Muscle layer of duodenum (tissue), 2 donors: ENCODE measurements around the gene MC3R.
"Not testable (repeated sequence)": the region's sequence is repeated elsewhere in the genome, so short reads cannot be mapped to it uniquely, and the experiment has no call there.

ENCODE experiments used
- H3K27ac ChIP-seq: one replicate; pipeline ENCODE4 v1.7.0; 2013; ENCODE audit warnings: mild to moderate bottlenecking, low read length
- H3K27me3 ChIP-seq: one replicate; pipeline ENCODE4 v1.7.0; 2013; ENCODE audit warnings: low read depth, mild to moderate bottlenecking, control low read depth, low read length
- H3K36me3 ChIP-seq, 2 donors: one replicate each; pipeline ENCODE4 v1.7.0; 2013; ENCODE audit warnings: low read length in 2 of 2, control low read depth in 1 of 2, mild to moderate bottlenecking in 1 of 2; ENCODE audit not compliant: insufficient read depth in 2 of 2, control insufficient read depth in 1 of 2
- H3K4me1 ChIP-seq, 2 donors: one replicate each; pipeline ENCODE4 v1.7.0; 2013; ENCODE audit warnings: low read length in 2 of 2, mild to moderate bottlenecking in 2 of 2, control low read depth in 1 of 2, moderate library complexity in 1 of 2; ENCODE audit not compliant: insufficient read depth in 2 of 2, control insufficient read depth in 1 of 2
- H3K4me3 ChIP-seq, 2 donors: one replicate each; pipeline ENCODE4 v1.7.0; 2013; ENCODE audit warnings: low read length in 2 of 2, low read depth in 1 of 2, mild to moderate bottlenecking in 1 of 2
- H3K9me3 ChIP-seq, 2 donors: one replicate each; pipeline ENCODE4 v1.7.0; 2013; ENCODE audit warnings: low read length in 2 of 2, control low read depth in 1 of 2, mild to moderate bottlenecking in 1 of 2; ENCODE audit not compliant: control insufficient read depth in 1 of 2
- donor health status: healthy.

The MC3R gene

GRCh38 chr20:56217829-56218228 lies 30.7 kb upstream of the MC3R start:
- H3K36me3 ChIP-seq = no peaks in the 10 kb centered on the region
- H3K4me1 ChIP-seq = no peaks in the 10 kb centered on the region
- no peak overlapping the region for H3K4me3 ChIP-seq
- peaks cover 4% of the 10 kb centered on the region in 2 donors for H3K9me3 ChIP-seq
- no peak overlapping the region for H3K27ac ChIP-seq
- no peaks in the 10 kb centered on the region for H3K27me3 ChIP-seq

- H3K4me3 ChIP-seq, H3K36me3 ChIP-seq, H3K9me3 ChIP-seq, H3K27ac ChIP-seq, H3K27me3 ChIP-seq, H3K4me1 ChIP-seq: not testable (repeated sequence)
Measured at GRCh38 chr20:56221186-56221585, 27.3 kb upstream of the MC3R start.

DNA sequence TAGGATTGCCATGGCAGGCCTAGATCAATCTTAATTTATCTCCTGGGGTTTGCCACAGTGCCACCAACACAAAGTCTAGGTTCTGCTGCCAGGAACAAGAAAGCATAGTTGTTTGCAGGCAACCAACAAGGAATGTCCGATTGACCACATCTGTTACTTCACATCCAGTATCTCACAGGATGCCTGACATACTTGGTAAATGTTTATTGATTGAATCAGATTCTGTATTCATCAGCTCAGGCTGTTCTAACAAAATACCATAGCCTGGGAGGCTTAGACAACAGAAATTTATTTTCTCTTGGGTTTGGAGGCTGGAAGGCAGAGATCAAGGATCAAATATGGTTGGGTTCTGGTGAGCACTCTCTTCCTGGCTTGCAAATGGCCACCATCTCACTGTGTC lies 26.3 kb upstream of the MC3R start:
- no peak overlapping the region for H3K27ac ChIP-seq
- no peaks in the 10 kb centered on the region for H3K27me3 ChIP-seq
- H3K4me3 ChIP-seq = no peak overlapping the region
- peaks cover 4% of the 10 kb centered on the region in 2 donors for H3K9me3 ChIP-seq
- H3K36me3 ChIP-seq = no peaks in the 10 kb centered on the region
- H3K4me1 ChIP-seq = no peaks in the 10 kb centered on the region

DNA sequence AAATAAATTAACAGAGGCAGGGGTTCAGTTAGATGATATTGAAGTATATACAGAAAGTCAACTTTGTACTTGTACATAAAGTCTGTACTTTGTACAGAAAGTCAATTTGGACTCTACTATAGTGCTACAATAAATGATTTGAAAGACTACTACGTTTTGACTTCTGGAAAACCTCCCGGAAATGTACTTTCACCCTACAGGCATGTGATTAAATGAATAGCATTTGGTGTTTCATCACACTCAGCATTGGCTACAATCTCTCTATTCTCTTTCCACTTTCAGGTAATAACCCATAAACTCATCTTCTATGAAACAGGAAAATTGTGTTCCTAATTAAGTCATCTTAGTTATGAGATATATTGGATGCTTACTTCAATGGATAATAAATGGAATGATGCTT lies 25.6 kb upstream of the MC3R start:
- no peak overlapping the region for H3K27ac ChIP-seq
- no peaks in the 10 kb centered on the region for H3K4me1 ChIP-seq
- H3K4me3 ChIP-seq = no peak overlapping the region
- H3K27me3 ChIP-seq = no peaks in the 10 kb centered on the region
- peaks cover 4% of the 10 kb centered on the region in 2 donors for H3K9me3 ChIP-seq
- H3K36me3 ChIP-seq = no peaks in the 10 kb centered on the region

DNA sequence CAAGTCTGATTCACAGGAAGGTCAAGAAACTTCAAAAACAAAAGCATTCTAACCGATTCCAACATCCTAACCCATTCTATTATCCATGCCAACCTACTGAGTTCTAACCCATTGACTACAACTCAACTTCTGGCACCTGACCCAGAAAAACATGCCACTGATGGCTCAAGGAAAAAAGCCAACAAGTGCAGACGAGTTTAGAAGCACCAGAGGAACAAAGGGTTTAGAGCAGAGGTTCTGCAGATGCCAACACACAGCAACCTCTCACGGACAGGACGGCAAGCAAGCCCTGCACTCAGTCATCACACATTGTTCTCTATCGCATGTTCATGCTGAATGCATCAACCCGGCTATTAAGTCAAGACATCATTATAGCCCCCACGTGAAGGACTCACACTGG lies 25.2 kb upstream of the MC3R start:
- Histone ChIP-seq H3K27me3 (no peaks in the 10 kb centered on the region), H3K4me1 (no peaks in the 10 kb centered on the region), H3K27ac (no peak overlapping the region), H3K9me3 (peaks cover 4% of the 10 kb centered on the region in 2 donors), H3K36me3 (no peaks in the 10 kb centered on the region), H3K4me3 (no peak overlapping the region)

- H3K27ac ChIP-seq = no peak overlapping the region
- H3K36me3 ChIP-seq = no peaks in the 10 kb centered on the region
- no peaks in the 10 kb centered on the region for H3K27me3 ChIP-seq
- no peaks in the 10 kb centered on the region for H3K9me3 ChIP-seq
- no peak overlapping the region for H3K4me3 ChIP-seq
- H3K4me1 ChIP-seq = no peaks in the 10 kb centered on the region
Measured at GRCh38 chr20:56228021-56228420, 20.5 kb upstream of the MC3R start.

- Histone ChIP-seq H3K36me3 (no peaks in the 10 kb centered on the region), H3K4me3 (no peak overlapping the region)
Measured at GRCh38 chr20:56229812-56230211, 18.7 kb upstream of the MC3R start.

GRCh38 chr20:56234110-56234509 lies 14.4 kb upstream of the MC3R start:
- Histone ChIP-seq H3K27me3 (no peaks in the 10 kb centered on the region), H3K36me3 (no peaks in the 10 kb centered on the region), H3K27ac (no peak overlapping the region), H3K4me1 (no peaks in the 10 kb centered on the region), H3K4me3 (no peak overlapping the region), H3K9me3 (peaks cover 0 to 15% of the 10 kb centered on the region in 2 donors)

More at GRCh38 chr20:56229812-56230211, 18.7 kb upstream of the MC3R start:
- H3K27ac ChIP-seq = no peak overlapping the region
- peaks cover 0 to 11% of the 10 kb centered on the region in 2 donors for H3K9me3 ChIP-seq
- no peaks in the 10 kb centered on the region for H3K4me1 ChIP-seq
- H3K27me3 ChIP-seq = no peaks in the 10 kb centered on the region

GRCh38 chr20:56237335-56237734 lies 11.2 kb upstream of the MC3R start:
- Histone ChIP-seq H3K4me1 (no peaks in the 10 kb centered on the region), H3K9me3 (peaks cover 0 to 15% of the 10 kb centered on the region in 2 donors), H3K27me3 (no peaks in the 10 kb centered on the region), H3K36me3 (no peaks in the 10 kb centered on the region), H3K4me3 (no peak overlapping the region), H3K27ac (no peak overlapping the region)

DNA sequence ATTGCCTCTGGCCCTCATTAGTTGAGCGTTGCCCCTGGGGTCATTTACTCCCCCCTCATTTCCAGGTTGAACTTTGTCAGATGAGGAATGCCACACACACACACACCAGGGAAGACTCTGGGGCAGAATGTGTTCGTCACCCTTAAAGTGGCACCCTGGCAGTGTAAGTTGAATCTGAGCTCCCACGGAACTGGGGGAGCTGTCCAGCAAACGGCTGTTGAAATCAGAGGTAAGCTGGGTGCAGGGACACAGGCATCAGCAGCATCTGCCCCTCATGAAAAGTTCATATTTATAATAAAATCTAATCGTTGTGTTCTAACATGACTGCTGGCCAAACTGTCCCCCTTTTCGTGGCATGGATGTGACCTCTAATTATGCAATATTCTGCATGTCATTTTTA lies 4.3 kb upstream of the MC3R start:
- Histone ChIP-seq H3K27ac (no peak overlapping the region), H3K27me3 (peaks cover 9% of the 10 kb centered on the region), H3K4me3 (no peak overlapping the region), H3K36me3 (no peaks in the 10 kb centered on the region), H3K9me3 (no peaks in the 10 kb centered on the region), H3K4me1 (no peaks in the 10 kb centered on the region)

GRCh38 chr20:56245761-56246160 lies 2.8 kb upstream of the MC3R start:
- Histone ChIP-seq H3K27ac (no peak overlapping the region), H3K27me3 (peaks cover 12% of the 10 kb centered on the region), H3K36me3 (no peaks in the 10 kb centered on the region), H3K4me1 (no peaks in the 10 kb centered on the region), H3K4me3 (no peak overlapping the region), H3K9me3 (no peaks in the 10 kb centered on the region)

- Histone ChIP-seq H3K9me3 (no peaks in the 10 kb centered on the region), H3K36me3 (no peaks in the 10 kb centered on the region), H3K4me3 (no peak overlapping the region), H3K27me3 (peaks cover 12% of the 10 kb centered on the region), H3K27ac (no peak overlapping the region), H3K4me1 (no peaks in the 10 kb centered on the region)
Measured at GRCh38 chr20:56249244-56249955, 868 bp downstream of the MC3R start.
